GM23338 (cell line): ENCODE data around the gene DENND2A. TPM values are rescaled to one million over a fixed set of nuclear protein-coding genes. Genes with fewer than 3 reads are reported as not detected.

Source experiments
- ATAC-seq: fragments of 200-7000 bp; cut with Tn5 transposase; 3 replicates; pipeline ENCODE4 v1.9.1; 2020
- DNase-seq: peaks from one replicate; pipeline ENCODE4 v3.0.0-alpha.2; 2015; ENCODE audit warnings: low spot score
- H2AFZ ChIP-seq: fragments of 200-600 bp; sonication (generic); 2 replicates; pipeline ENCODE4 v1.8.0; 2016; ENCODE audit warnings: antibody characterized with exemption, mild to moderate bottlenecking, moderate library complexity
- H3F3A ChIP-seq: fragments of 200-600 bp; sonication (generic); replicated peaks from 2 replicates; pipeline ENCODE4 v1.8.0; 2017; ENCODE audit warnings: antibody characterized with exemption, mixed run types, low read depth
- H3K27ac ChIP-seq: fragments of 200-600 bp; sonication (generic); 2 replicates; pipeline ENCODE4 v1.6.1; 2016; ENCODE audit warnings: low read depth
- H3K27me3 ChIP-seq: fragments of 200-600 bp; sonication (generic); 2 replicates; pipeline ENCODE4 v1.8.0; 2016; ENCODE audit warnings: mild to moderate bottlenecking, mixed run types, moderate library complexity; ENCODE audit not compliant: insufficient read depth
- H3K36me3 ChIP-seq: fragments of 200-600 bp; sonication (generic); 2 replicates; pipeline ENCODE4 v1.8.0; 2016; ENCODE audit warnings: mild to moderate bottlenecking; ENCODE audit not compliant: insufficient read depth
- H3K4me1 ChIP-seq: fragments of 200-600 bp; sonication (generic); 2 replicates; pipeline ENCODE4 v1.8.0; 2016; ENCODE audit warnings: mild to moderate bottlenecking, moderate library complexity; ENCODE audit not compliant: insufficient read depth
- H3K4me2 ChIP-seq: fragments of 200-600 bp; sonication (generic); 2 replicates; pipeline ENCODE4 v1.7.1; 2017; ENCODE audit warnings: mixed run types
- H3K4me3 ChIP-seq: fragments of 200-600 bp; sonication (generic); 2 replicates; pipeline ENCODE4 v1.6.1; 2016; ENCODE audit warnings: mixed run types
- H3K79me2 ChIP-seq: fragments of 200-600 bp; sonication (generic); replicated peaks from 2 replicates; pipeline ENCODE4 v1.8.0; 2017; ENCODE audit warnings: mild to moderate bottlenecking; ENCODE audit not compliant: insufficient read depth
- H3K9me2 ChIP-seq: fragments of 200-600 bp; sonication (generic); 2 replicates; pipeline ENCODE4 v1.8.0; 2017; ENCODE audit not compliant: insufficient read depth
- H4K20me1 ChIP-seq: fragments of 200-600 bp; sonication (generic); replicated peaks from 2 replicates; pipeline ENCODE4 v1.8.0; 2017; ENCODE audit warnings: mild to moderate bottlenecking; ENCODE audit not compliant: insufficient read depth
- H3K27ac Mint-ChIP-seq: 2 replicates; pipeline ENCODE4 v1.8.0; 2020; ENCODE audit warnings: inconsistent platforms, mild to moderate bottlenecking, moderate library complexity, mixed read lengths
- H3K27me3 Mint-ChIP-seq: 3 replicates; pipeline ENCODE4 v1.8.0; 2022; ENCODE audit warnings: low read depth, mild to moderate bottlenecking, moderate library complexity, mixed read lengths, inconsistent platforms; ENCODE audit not compliant: insufficient read depth, poor library complexity
- H3K36me3 Mint-ChIP-seq: 3 replicates; pipeline ENCODE4 v1.8.0; 2021; ENCODE audit warnings: low read depth, mild to moderate bottlenecking, inconsistent platforms, moderate library complexity, mixed read lengths
- H3K4me1 Mint-ChIP-seq: 3 replicates; pipeline ENCODE4 v1.8.0; 2020; ENCODE audit warnings: mild to moderate bottlenecking, inconsistent platforms, mixed read lengths
- H3K4me3 Mint-ChIP-seq: 3 replicates; pipeline ENCODE4 v1.8.0; 2021; ENCODE audit warnings: moderate library complexity, mild to moderate bottlenecking, inconsistent platforms, mixed read lengths
- H3K9me3 Mint-ChIP-seq: 3 replicates; pipeline ENCODE4 v1.8.0; 2020; ENCODE audit warnings: moderate library complexity, mild to moderate bottlenecking, inconsistent platforms, mixed read lengths
- CREB1 ChIP-seq: fragments of 250-450 bp; sonication (Bioruptor Pico); IDR thresholded peaks from 2 replicates; pipeline ENCODE4 v1.5.0; 2020; ENCODE audit warnings: low read depth, mild to moderate bottlenecking, moderate library complexity
- CTCF ChIP-seq, 2 experiments: fragments of 200-600 bp in 1 of 2; sonication (generic) in 1 of 2; conservative IDR thresholded peaks; 2 replicates each; pipeline versions ENCODE4 v1.5.1 to v1.6.1; 2016 to 2017; ENCODE audit warnings: antibody characterized with exemption in 2 of 2, low read depth in 2 of 2, mild to moderate bottlenecking in 2 of 2, moderate library complexity in 1 of 2
- ETS1 ChIP-seq: IDR thresholded peaks from 2 replicates; pipeline ENCODE4 v1.6.1; 2016; ENCODE audit warnings: antibody characterized with exemption
- EZH2 ChIP-seq: fragments of 200-600 bp; sonication (generic); IDR thresholded peaks from one replicate; pipeline ENCODE4 v1.8.0; 2017; ENCODE audit warnings: antibody characterized with exemption, mild to moderate bottlenecking, low read depth; ENCODE audit not compliant: unreplicated experiment
- JUNB ChIP-seq: IDR thresholded peaks from one replicate; pipeline ENCODE4 v1.6.1; 2016; ENCODE audit warnings: antibody characterized with exemption; ENCODE audit not compliant: unreplicated experiment
- NANOG ChIP-seq: IDR thresholded peaks from 2 replicates; pipeline ENCODE4 v1.6.1; 2016; ENCODE audit warnings: antibody characterized with exemption, borderline replicate concordance
- POLR2AphosphoS5 ChIP-seq: IDR thresholded peaks from 2 replicates; pipeline ENCODE4 v1.6.1; 2016; ENCODE audit warnings: antibody characterized with exemption, low read depth
- REST ChIP-seq: IDR thresholded peaks from one replicate; pipeline ENCODE4 v1.6.1; 2018; ENCODE audit warnings: antibody characterized with exemption; ENCODE audit not compliant: unreplicated experiment
- STAT1 ChIP-seq: IDR thresholded peaks from one replicate; pipeline ENCODE4 v1.6.1; 2016; ENCODE audit warnings: antibody characterized with exemption; ENCODE audit not compliant: unreplicated experiment
- ZNF114 ChIP-seq: fragments of 250-450 bp; sonication (Bioruptor Pico); IDR thresholded peaks from 2 replicates; pipeline ENCODE4 v1.5.0; 2020; ENCODE audit warnings: mild to moderate bottlenecking, moderate library complexity
- ZNF331 ChIP-seq: fragments of 250-450 bp; sonication (Bioruptor Pico); IDR thresholded peaks from 2 replicates; pipeline ENCODE4 v1.5.0; 2020; ENCODE audit warnings: low read depth, mild to moderate bottlenecking, moderate library complexity
- polyA plus RNA-seq: library from polyadenylated mRNA; unstranded; fragments of >200 nt; fragmentation: Nextera tagmentation; extraction: Ambion mirVana; gene quantifications from 2 replicates; pipeline ENCODE4 v1.2.1, GENCODE V29; 2016
- total RNA-seq: library from RNA; depleted of rRNA; stranded (reverse); fragments of >200 nt; shearing (Covaris generic); gene quantifications from 2 replicates; pipeline ENCODE4 v1.2.3, GENCODE V29; 2014

Gene DENND2A
- total and polyA plus RNA-seq, 2 experiments from 2014 or later, result 1.7 to 5.6 TPM

GRCh38 chr7:140592964-140593671 lies 47.5 kb downstream of the DENND2A start:
- Mint-ChIP-seq H3K36me3 (no peaks in the 10 kb centered on the region), H3K27ac (no peak overlapping the region; the same call in 1 of the 2 replicates), H3K4me3 (no peak overlapping the region), H3K9me3 (no peaks in the 10 kb centered on the region), H3K27me3 (peaks cover 7% of the 10 kb centered on the region), H3K4me1 (peaks cover 8% of the 10 kb centered on the region; the same call in 2 of the 3 replicates)
- no peak overlapping the region for H3K4me2 ChIP-seq
- no peaks in the 10 kb centered on the region; the same call in 1 of the 2 replicates for H3K4me1 ChIP-seq
- ATAC-seq, result no peak
- TF ChIP-seq EZH2 (no peak), STAT1 (no peak), ETS1 (no peak), CTCF (conservative IDR thresholded peaks at IDR 0.05; ENCODE audit: low read depth in 2 of 2) (no peak), ZNF114 (CRISPR knock-in tag) (no peak), CREB1 (no peak), JUNB (no peak), NANOG (no peak)
- no peak overlapping the region for H3K4me3 ChIP-seq
- no peaks in the 10 kb centered on the region for H3F3A ChIP-seq
- no peak overlapping the region for H3K27ac ChIP-seq
- no peak overlapping the region for H2AFZ ChIP-seq
- DNase-seq, result no peak
- no peaks in the 10 kb centered on the region for H3K79me2 ChIP-seq
- no peaks in the 10 kb centered on the region for H4K20me1 ChIP-seq
- H3K9me2 ChIP-seq, result no peaks in the 10 kb centered on the region
- H3K27me3 ChIP-seq, result no peaks in the 10 kb centered on the region
- no peaks in the 10 kb centered on the region for H3K36me3 ChIP-seq

GRCh38 chr7:140591180-140591902 lies 49.3 kb downstream of the DENND2A start:
- Histone ChIP-seq H3K4me2 (no peak overlapping the region), H4K20me1 (no peaks in the 10 kb centered on the region), H3K4me1 (no peaks in the 10 kb centered on the region; the same call in 1 of the 2 replicates), H3K27me3 (no peaks in the 10 kb centered on the region), H3K4me3 (no peak overlapping the region), H2AFZ (no peak overlapping the region), H3K79me2 (no peaks in the 10 kb centered on the region), H3F3A (no peaks in the 10 kb centered on the region), H3K27ac (no peak overlapping the region), H3K9me2 (no peaks in the 10 kb centered on the region), H3K36me3 (no peaks in the 10 kb centered on the region)
- no peak overlapping the region for H3K4me3 Mint-ChIP-seq
- DNase-seq (no peak), ATAC-seq (no peak)
- H3K9me3 Mint-ChIP-seq, result no peaks in the 10 kb centered on the region
- peaks cover 5% of the 10 kb centered on the region; the same call in 2 of the 3 replicates for H3K4me1 Mint-ChIP-seq
- no peaks in the 10 kb centered on the region for H3K36me3 Mint-ChIP-seq
- H3K27me3 Mint-ChIP-seq, result peaks cover 7% of the 10 kb centered on the region
- H3K27ac Mint-ChIP-seq, result no peak overlapping the region
- no peak for TF ChIP-seq CREB1
- no peak for TF ChIP-seq ETS1
- no peak for TF ChIP-seq POLR2AphosphoS5
- no peak for TF ChIP-seq NANOG
- no peak for TF ChIP-seq EZH2
- TF ChIP-seq ZNF114 (CRISPR knock-in tag), result no peak
- TF ChIP-seq JUNB, result no peak
- no peak for TF ChIP-seq CTCF (conservative IDR thresholded peaks at IDR 0.05; ENCODE audit: low read depth in 2 of 2)
- TF ChIP-seq REST, result no peak
- TF ChIP-seq ZNF331 (CRISPR knock-in tag), result no peak
- no peak for TF ChIP-seq STAT1
